HG03432 (cell line): ENCODE measurements around the gene STX8.

Source experiments
- ATAC-seq: cut with Tn5 transposase; IDR thresholded peaks from one replicate; pipeline ENCODE4 v1.9.1; 2021; ENCODE audit warnings: mild to moderate bottlenecking, moderate library complexity; ENCODE audit not compliant: unreplicated experiment

The STX8 gene

DNA sequence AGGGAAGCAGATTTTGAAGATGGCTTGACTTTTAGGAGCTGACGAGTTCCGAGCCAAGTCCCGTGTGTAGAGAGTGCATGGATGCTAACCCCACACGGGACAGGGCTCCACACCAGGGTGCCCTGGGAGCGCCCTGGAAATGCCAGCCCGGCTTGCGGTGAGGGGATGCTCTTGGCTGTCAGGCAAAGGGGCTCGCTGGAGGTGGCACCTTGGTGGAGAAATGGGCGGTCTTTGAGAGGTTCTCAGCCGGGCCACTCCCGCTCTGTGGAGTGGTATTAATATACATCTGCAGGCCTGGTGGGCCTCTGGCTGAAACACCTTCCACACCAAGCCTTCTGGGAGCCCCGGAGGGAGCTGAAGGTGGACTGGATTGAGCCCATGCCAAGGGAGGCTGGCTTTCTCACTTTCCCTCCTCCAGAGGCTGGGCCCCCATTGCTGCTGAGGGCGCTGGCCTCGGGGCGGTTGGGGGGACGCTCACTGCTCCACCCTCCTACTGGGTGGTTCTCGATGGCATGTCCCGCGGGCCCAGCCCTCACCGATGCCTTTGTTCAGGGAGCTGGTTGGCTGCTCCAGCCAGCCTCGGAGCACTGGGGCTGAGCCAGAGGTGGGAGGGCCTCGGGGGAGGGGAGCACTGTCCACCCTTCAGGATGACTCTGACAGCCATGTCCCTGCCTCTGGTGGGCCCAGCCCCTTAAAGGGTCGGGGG is 344.0 kb downstream of the STX8 start:
- no peak for ATAC-seq

DNA sequence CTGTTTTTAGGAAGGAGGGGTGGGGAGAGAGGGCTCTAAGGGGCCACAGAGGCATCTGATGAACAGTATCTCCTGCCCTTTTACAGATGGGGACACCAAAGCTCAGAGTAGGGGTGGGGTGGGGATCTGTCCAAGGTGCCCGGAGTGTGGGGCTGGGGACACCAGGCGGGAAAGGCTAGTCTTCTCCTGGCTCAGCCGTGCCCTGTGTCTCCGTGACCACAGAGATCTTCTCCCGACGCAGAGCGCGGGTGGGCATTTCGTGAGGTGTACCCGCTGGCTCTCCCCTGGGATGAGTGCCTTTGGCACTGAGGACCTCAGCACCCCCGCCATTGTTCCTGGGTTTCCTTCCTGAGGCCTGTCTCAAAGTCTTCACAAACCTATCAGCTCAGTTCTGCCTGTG is 344.8 kb downstream of the STX8 start:
- ATAC-seq, result no peak

DNA sequence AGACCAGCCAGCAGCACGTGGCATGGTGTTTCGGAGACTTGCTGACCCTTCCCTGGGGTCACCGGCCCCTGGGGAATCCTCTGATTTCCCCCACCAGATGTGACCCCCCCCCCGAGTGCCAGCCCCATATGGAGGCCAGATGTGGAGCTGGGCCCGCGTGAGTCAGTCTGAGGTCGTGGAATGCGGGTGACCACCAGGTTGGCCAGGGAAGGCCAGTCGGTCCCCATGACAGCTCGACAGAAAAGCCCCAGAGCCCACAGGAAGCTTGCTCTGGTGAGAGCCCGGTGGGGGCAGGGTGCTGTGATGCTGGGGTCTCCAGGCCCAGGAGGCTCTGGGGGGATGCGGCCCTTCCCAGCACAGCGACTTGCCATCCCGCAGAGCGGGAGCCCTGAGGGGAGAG is 345.3 kb downstream of the STX8 start:
- ATAC-seq, result no peak

DNA sequence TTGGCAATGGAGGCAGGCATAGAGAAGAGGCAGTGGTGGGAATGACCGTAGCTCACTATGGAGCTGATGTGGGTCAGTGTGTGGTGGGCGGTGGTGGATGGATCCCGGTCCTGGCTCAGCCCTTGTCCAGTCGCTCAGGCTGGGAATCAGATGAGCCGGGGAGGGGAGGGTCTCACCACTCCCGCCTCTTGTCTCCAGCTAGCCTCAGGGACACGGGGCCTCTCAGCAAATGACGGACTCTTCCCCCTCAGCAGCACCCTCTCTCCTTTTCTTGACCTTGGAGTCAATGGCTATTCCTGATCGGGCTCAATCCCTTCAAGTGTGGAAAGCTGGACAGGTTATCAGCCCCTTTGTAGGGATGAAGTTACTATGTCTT is 345.8 kb downstream of the STX8 start:
- no peak for ATAC-seq

DNA sequence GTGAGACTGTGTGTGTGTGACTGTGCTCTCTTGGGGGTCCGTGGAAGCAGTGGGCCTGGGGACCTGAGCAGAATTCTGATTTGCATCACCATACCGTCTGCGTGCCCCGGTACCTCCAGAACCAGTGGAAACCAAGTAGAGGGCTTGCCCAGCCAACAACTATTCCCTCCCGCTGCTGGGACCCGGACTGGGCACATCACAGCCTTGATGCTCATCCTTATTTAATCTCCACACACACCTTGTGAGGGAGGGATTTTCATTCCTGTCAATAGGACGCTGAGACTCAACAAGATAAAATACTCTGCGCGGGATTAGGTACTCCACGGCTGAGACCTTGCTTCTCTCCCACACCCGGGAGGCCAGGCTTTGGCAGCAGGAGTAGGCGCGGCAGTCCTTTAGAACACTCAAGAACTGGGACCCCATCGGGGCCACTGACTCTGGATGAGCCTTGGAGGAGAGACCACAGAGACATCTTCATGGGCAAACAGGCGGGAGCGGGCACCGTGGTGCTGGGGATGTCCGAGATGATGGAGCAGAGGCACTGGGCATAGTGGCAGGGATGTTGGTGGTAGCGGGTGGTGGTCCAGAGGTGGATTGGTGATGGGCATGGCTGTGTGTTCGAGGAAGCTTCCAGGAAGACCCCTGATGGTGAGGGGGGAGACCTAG is 346.3 kb downstream of the STX8 start:
- no peak for ATAC-seq

DNA sequence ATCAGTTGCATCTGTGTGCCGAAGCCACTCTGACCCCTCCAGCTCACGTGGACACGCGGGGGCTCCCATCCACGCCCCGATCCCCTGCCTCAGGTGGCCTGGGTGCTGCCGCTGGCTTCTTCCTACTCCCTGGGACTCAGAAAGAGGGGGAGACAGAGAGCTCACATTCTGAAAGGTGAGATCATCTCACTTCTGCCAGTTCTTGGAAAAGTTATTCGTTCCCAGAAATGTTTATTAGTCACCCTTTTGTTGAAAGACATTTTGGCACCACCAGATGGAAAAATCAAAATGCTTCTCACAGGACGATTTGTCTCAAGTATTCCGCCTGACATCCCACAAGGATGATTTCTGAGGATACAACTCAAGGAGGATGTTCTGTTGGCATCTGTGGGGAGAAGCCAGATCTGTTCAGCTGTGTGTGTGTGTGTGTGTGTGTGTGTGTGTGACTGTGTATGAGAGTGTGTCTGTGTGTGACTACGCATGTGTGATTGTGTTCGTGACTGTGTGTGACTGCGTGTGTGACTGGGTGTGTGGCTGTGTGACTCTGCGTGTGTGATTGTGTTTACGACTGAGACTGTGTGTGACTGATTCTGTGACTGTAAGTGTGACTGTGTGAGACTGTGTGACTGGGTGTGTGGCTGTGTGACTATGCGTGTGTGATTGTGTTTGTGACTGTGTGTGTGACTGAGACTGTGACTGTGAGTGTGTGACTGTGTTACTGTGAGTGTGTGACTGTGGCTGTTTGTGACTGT is 347.0 kb downstream of the STX8 start:
- no peak for ATAC-seq

DNA sequence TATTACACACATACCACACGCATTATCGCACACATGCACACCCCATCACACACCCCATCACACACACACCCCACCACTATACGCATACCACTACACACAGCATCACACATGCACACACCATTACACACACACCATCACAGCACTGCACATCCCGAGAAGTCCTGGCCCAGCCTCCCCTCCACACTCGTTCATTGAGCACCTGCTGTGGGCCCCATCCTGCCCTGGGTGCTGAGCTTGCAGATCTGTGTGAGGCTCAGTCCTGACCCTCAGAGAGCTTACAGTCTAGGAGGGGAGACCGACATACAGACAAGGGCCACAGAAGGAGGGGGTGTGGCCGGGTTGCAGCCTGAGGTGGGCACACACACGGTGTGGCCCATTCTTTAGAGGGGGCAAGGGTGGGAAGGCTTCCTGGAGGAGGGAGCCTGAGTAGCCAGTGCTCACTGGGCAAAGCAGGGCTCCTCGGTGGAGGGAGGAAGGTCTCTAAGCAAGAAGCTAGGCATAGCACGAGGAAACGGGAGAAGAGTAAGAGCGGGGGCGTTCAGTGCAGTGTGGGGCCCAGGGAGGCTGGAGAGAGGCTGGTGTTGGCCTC is 347.7 kb downstream of the STX8 start:
- ATAC-seq, result no peak

DNA sequence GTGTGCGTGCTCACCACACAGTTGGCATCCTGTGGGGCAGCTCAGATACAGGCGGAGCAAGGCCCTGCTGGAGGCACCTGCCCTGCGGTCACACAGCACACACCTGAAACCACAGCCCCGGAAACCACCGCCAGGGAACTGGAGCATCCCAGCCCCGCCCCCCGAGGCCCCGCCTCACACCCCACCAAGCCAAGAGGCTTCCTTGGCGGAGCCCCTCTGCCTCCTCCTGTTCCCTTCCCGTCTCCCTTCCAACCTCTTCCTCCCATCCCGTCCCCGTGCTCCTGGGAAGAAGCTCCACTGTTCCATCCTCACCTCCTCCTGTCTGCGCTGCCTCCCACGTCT is 348.9 kb downstream of the STX8 start:
- ATAC-seq, result no peak

DNA sequence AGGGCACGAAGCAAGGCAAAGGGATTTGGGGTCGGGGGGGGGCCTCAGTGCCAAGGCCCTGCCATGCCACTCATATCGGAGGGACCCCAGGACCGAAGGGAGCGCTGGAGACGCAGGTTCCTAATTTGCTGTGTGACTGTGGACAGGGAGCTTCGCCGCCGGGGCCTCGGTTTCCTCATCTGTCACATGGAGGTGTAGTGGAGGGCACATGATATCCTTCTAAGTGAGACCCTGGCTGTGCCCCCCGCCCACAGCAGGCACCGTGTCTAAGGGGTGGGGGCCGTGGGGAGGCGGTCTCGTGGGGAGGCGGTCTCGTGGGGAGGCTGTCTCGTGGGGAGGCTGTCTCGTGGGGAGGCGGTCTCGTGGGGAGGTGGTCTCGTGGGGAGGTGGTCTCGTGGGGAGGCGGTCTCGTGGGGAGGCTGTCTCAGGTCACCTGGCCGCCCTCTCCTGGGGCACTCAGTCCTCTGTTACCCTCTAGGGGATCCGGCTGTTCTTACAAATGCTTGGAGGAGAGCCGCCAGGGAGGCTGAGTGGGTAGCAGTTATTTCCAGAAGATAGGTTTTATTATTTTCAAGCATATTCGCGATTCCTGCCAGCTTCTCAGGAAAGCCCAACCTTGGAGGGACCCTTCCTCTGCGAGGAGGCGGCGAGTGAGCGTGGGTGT is 349.4 kb downstream of the STX8 start:
- ATAC-seq, result no peak

DNA sequence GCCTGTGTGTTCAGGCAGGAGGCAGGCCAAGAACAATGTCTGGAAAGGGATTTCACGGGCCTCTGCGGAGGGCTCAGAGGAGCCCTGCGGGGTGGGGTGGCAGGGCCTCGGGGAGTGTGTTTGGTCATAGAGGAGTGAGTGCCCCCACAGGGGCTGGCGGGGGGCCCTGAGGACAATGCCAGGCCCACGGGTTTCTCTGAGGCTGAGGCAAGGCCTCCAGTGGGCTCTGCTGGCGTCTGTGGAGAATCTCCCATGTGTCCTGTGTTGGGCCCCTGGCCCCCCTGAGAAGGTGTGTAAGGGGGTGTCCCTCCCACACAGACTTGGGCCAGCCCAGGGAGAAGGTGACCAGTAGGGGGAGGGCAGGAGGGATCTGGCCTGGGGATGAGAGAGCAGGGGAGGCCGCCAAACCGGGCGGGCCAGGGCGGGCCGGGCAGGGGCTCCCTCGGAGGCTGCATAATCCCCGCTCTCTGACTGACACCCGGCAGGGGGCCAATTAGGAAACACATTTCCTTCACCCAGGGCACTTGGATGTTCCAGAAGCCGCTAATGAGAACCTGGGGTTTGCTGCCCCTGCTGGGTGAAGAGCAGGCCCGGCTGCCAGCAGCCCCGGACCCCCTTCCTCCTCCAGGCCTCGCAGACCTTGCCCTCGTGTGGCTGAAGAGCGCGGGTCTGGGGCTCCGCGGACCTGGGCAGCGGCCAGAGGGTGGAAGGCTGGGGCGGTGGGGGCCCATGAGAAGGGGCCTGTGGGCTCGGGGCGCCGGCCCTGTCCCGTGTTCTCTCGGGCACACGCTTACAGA is 350.1 kb downstream of the STX8 start:
- ATAC-seq, result no peak

DNA sequence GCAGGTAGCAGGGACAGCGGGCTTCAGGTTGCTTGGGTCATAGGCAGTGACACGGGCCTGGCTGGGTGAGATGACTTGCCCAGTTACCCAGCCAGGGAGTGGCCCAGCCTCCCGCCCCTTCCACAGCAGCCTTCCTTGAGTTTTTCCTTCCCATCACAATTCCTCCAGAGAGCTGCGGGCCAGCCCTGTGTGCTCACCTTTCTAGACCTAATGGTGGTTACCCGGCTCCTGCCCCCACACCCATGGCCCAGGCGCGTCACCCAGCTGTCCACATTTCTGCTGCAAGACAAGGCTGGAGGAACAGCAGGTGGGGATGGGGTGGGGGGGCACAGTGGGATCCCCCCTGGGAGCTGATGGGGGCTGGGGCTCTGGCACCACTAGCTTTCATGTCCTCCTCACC is 351.1 kb downstream of the STX8 start:
- no peak for ATAC-seq

DNA sequence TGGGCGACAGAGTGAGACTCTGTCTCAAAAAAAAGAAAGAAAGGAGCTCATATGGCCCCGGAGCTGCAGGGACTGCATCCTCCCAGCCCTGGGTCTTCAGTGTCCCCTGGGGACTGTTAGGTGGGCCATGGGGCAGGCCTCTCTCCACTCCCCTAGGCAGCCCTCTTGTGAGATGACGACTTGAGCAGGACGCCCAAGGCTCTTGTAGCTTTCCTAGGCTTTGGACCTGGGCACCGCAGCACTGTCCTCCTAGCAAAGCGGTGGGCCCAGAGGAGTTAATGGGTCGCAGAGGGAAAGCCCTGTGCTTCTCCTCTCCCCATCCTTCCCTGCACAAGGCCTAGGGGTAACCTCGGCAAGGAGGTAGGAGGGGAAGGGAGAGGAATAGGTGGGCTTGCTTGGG is 352.1 kb downstream of the STX8 start:
- no peak for ATAC-seq

DNA sequence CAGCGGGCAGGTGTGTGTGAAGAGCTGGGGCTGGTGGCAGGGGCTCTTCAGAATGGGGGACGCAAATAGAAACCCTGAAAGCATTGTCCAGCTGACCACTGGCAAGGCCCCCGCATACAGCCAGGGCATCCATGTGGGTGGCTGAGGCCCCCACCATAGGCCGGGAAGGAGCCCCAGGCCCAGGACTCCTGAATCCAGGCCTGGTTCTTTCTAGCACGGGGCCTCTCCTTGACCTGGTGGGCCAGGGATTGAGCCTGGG is 353.8 kb downstream of the STX8 start:
- ATAC-seq, result no peak

DNA sequence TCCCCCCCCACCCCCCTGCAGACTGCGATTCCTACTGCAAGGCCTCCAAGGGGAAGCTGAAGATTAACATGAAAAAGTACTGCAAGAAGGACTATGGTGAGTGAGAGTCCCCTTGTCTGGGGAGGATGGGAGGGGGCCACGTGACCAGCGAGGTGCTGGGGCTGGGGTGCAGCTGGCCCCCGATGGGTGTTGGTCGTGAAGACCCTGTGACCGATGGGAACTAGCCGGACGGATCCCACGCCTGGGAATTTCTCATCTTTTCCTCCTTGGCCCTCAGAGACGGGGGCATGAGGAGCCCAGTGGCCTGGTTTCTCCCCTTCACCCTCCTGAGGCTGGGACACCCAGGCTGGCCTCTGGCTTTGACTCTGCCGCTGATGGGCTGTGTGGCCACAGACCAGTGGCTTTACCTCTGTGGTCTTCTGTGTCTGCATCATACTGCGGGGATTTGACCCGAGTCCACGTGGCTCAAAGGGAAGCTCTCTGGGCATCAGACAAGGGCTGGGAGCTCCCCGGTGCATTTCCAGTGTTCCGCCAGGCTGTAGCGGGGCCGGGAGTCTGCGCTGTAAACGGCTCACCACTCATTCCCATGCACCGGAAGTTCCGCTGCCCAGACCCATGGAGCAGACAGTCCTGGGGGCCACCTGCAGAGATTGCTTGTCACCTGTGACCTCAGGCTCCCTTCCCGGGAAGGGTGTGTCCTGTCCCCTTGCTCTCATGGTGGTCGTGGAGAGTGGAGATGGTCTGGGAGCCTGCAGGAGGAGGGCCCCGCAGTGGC is 354.3 kb downstream of the STX8 start:
- ATAC-seq, result no peak

DNA sequence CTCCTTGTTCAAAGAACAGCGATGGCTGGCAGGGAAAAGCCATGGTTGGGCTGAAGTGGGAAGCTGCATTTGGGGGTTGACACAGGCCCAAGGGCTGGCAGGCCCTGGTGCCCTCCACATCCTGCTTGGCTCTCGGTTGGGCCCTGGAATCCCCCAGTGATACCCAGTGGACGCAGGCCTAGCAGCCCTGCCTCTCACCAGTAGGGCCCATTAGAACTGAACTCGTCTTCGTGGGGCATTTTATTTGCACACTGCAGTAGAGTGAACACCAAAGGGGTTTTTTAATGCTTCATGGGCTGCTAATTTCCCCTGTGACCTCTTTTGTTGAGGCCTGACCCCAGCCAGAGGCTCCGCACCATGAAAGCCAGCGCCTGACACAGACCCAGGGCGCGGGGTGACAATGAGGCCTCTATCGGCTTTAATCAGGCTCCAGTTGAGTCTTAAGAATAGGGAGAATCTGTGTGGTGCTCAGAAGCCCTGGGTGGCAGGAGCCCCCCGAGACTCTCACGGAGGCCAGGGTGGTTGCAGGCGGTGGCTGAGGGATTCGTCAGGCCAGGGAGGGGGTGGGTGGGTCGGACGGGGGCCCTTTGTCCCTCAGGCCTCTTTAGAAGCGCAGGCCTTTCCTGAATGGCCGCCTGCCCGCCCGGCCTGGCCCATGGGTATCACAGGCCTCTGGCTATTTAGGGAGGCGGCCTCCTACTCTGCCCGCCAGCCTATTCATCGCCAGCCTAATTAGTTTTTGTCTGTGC is 355.0 kb downstream of the STX8 start:
- ATAC-seq, result no peak

DNA sequence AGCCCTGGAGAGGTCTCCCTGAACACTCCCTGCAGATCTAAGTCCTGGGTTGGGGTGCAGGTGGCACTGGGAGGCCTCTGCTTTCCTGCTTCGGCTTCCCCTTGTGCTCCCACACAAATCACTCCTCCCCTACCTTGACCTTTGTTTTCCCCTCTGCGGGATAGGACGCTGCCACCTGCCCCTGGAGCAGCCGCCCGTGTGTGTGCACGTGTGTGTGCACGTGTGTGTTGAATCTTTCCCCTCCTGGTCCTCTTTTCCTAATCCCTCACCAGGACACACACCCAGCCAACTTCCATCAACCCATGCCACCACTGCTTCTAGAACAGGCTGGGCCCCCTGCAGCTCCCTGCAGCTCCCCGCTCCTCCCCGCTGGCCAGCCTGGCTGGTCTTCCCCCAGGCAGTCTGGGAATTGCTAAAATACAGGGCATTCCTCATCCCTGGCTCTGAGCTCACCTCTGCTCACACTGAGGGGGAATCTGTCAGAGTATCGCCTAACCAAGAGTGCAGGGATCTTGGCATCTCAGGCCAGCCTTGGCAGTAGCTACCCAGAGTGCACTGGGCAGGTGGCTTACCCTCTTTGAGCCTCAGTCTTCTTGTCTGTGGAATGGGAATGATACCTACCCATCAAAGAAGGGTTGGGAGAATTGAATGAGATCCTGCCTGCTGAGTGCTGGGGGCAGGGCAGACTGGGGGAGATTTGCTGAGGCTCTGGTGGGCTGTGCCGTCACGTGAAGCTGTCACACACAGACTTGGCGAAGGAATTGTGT is 355.8 kb downstream of the STX8 start:
- ATAC-seq, result no peak

DNA sequence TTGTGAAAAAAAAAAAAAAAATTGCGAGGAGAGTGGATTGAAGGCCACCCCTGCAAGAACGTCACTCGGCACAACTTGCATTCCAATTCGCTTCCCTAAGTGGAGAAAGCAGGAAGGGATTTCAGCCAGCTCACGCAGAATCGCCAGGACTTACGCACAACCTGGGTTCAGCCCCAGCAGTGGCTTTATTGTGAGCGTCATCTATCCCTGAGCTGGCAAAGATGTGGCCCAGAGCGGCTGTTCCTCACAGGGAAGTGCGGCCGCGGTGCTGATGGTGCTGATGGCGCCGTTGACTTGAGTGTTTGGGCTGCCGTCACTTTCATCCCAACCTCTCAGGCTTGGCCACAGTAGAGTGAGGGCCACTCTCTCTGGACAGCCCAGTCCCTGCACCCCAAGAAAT is 356.7 kb downstream of the STX8 start:
- ATAC-seq, result no peak

DNA sequence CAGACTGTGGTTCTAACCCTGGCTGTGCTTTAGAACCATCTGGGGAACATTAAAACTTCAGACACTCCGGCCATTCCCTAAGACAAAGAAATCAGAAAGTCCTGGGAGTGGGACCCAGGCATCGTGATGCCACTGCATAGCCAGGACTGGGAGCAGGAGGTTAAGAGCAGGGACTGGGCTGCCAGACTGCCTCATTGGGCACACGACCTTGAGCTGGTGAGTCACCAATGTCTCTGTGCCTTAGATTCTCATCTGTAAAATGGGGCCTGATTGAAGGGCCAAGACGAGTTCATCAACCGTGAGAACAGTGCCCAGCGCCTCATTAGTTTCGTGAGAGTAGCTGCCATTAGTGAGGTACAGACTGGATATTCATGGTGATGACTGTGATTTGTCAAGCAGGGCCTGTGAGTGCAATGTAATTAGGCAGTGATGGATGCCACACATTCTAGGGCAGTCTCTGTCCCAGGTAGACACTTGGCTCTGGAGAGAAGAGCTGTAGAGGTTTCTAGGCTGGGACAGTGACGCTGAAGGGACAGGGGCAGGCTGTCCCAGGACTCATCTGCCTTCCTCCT is 357.5 kb downstream of the STX8 start:
- ATAC-seq, result no peak
